ENCODE measurements around the gene TRMT10A.

TRMT10A gene

GRCh38 chr4:99563310-99564186, at the start of gene TRMT10A:
TSS of gene TRMT10A (minus strand) at chr4:99564039. CDS start at chr4:99559338, 4,701 bp downstream.
- Histone ChIP-seq H3K27ac (ENCODE audit: low read length) (peak within 1 kb of the TSS; percentile 97), H3K4me3 (ENCODE audit: low read length in 2 of 2) (peak within 1 kb of the TSS; percentile 83 to 95), H3K4me1 (ENCODE audit: control insufficient read depth, insufficient read depth, low read length) (no peaks in the 10 kb centered on the region), H3K9me3 (ENCODE audit: control insufficient read depth in 2 of 2, low read length in 2 of 2) (no peaks in the 10 kb centered on the region), H3K27me3 (ENCODE audit: control insufficient read depth in 1 of 2, insufficient read depth in 2 of 2, low read length in 2 of 2) (no peaks in the 10 kb centered on the region), H3K36me3 (ENCODE audit: control insufficient read depth in 2 of 2, insufficient read depth in 2 of 2, low read length in 2 of 2) (no peaks in the 10 kb centered on the region), H3K9ac (ENCODE audit: low read length in 2 of 2) (peak within 1 kb of the TSS; percentile 94 to 97)

GRCh38 chr4:99612704-99613103, 48.9 kb upstream of the TRMT10A start:
- H3K9me3 ChIP-seq (ENCODE audit: control insufficient read depth in 2 of 2, low read length in 2 of 2), result peaks cover 0 to 3% of the 10 kb centered on the region in 2 donors
- H3K4me3 ChIP-seq (ENCODE audit: low read length in 2 of 2), result no peak overlapping the region
- no peak overlapping the region for H3K27ac ChIP-seq (ENCODE audit: low read length)
- H3K4me1 ChIP-seq (ENCODE audit: control insufficient read depth, insufficient read depth, low read length), result peaks cover 14% of the 10 kb centered on the region
- no peak overlapping the region for H3K9ac ChIP-seq (ENCODE audit: low read length in 2 of 2)
- H3K27me3 ChIP-seq (ENCODE audit: control insufficient read depth in 1 of 2, insufficient read depth in 2 of 2, low read length in 2 of 2), result no peaks in the 10 kb centered on the region
- H3K36me3 ChIP-seq (ENCODE audit: control insufficient read depth in 2 of 2, insufficient read depth in 2 of 2, low read length in 2 of 2), result no peaks in the 10 kb centered on the region

GRCh38 chr4:99612281-99612680, 48.4 kb upstream of the TRMT10A start:
- H3K9ac ChIP-seq (ENCODE audit: low read length in 2 of 2), result no peak overlapping the region
- H3K4me3 ChIP-seq (ENCODE audit: low read length in 2 of 2), result no peak overlapping the region
- H3K36me3 ChIP-seq (ENCODE audit: control insufficient read depth in 2 of 2, insufficient read depth in 2 of 2, low read length in 2 of 2), result no peaks in the 10 kb centered on the region
- peaks cover 0 to 3% of the 10 kb centered on the region in 2 donors for H3K9me3 ChIP-seq (ENCODE audit: control insufficient read depth in 2 of 2, low read length in 2 of 2)
- peaks cover 14% of the 10 kb centered on the region for H3K4me1 ChIP-seq (ENCODE audit: control insufficient read depth, insufficient read depth, low read length)
- H3K27ac ChIP-seq (ENCODE audit: low read length), result no peak overlapping the region
- H3K27me3 ChIP-seq (ENCODE audit: control insufficient read depth in 1 of 2, insufficient read depth in 2 of 2, low read length in 2 of 2), result no peaks in the 10 kb centered on the region

- H3K9ac ChIP-seq (ENCODE audit: low read length in 2 of 2), result no peak overlapping the region
Observed at GRCh38 chr4:99610605-99611175, 46.9 kb upstream of the TRMT10A start.

GRCh38 chr4:99608417-99608816, 44.6 kb upstream of the TRMT10A start:
- Histone ChIP-seq H3K36me3 (ENCODE audit: control insufficient read depth in 2 of 2, insufficient read depth in 2 of 2, low read length in 2 of 2) (no peaks in the 10 kb centered on the region), H3K27me3 (ENCODE audit: control insufficient read depth in 1 of 2, insufficient read depth in 2 of 2, low read length in 2 of 2) (no peaks in the 10 kb centered on the region), H3K9me3 (ENCODE audit: control insufficient read depth in 2 of 2, low read length in 2 of 2) (peaks cover 0 to 3% of the 10 kb centered on the region in 2 donors), H3K27ac (ENCODE audit: low read length) (no peak overlapping the region), H3K4me3 (ENCODE audit: low read length in 2 of 2) (no peak overlapping the region), H3K4me1 (ENCODE audit: control insufficient read depth, insufficient read depth, low read length) (peaks cover 4% of the 10 kb centered on the region), H3K9ac (ENCODE audit: low read length in 2 of 2) (no peak overlapping the region)

More at GRCh38 chr4:99610605-99611175, 46.9 kb upstream of the TRMT10A start:
- H3K27me3 ChIP-seq (ENCODE audit: control insufficient read depth in 1 of 2, insufficient read depth in 2 of 2, low read length in 2 of 2), result no peaks in the 10 kb centered on the region
- H3K4me1 ChIP-seq (ENCODE audit: control insufficient read depth, insufficient read depth, low read length), result peaks cover 14% of the 10 kb centered on the region
- no peaks in the 10 kb centered on the region for H3K36me3 ChIP-seq (ENCODE audit: control insufficient read depth in 2 of 2, insufficient read depth in 2 of 2, low read length in 2 of 2)
- peaks cover 0 to 3% of the 10 kb centered on the region in 2 donors for H3K9me3 ChIP-seq (ENCODE audit: control insufficient read depth in 2 of 2, low read length in 2 of 2)
- H3K27ac ChIP-seq (ENCODE audit: low read length), result no peak overlapping the region
- no peak overlapping the region for H3K4me3 ChIP-seq (ENCODE audit: low read length in 2 of 2)

GRCh38 chr4:99606716-99607115, 42.9 kb upstream of the TRMT10A start:
- Histone ChIP-seq H3K4me3 (ENCODE audit: low read length in 2 of 2) (no peak overlapping the region), H3K36me3 (ENCODE audit: control insufficient read depth in 2 of 2, insufficient read depth in 2 of 2, low read length in 2 of 2) (no peaks in the 10 kb centered on the region), H3K4me1 (ENCODE audit: control insufficient read depth, insufficient read depth, low read length) (peaks cover 4% of the 10 kb centered on the region), H3K9me3 (ENCODE audit: control insufficient read depth in 2 of 2, low read length in 2 of 2) (peaks cover 0 to 3% of the 10 kb centered on the region in 2 donors), H3K27ac (ENCODE audit: low read length) (no peak overlapping the region), H3K27me3 (ENCODE audit: control insufficient read depth in 1 of 2, insufficient read depth in 2 of 2, low read length in 2 of 2) (no peaks in the 10 kb centered on the region), H3K9ac (ENCODE audit: low read length in 2 of 2) (no peak overlapping the region)

GRCh38 chr4:99594818-99595217, 31.0 kb upstream of the TRMT10A start:
- Histone ChIP-seq H3K9me3 (ENCODE audit: control insufficient read depth in 2 of 2, low read length in 2 of 2) (no peaks in the 10 kb centered on the region), H3K4me3 (ENCODE audit: low read length in 2 of 2) (no peak overlapping the region), H3K4me1 (ENCODE audit: control insufficient read depth, insufficient read depth, low read length) (no peaks in the 10 kb centered on the region), H3K27me3 (ENCODE audit: control insufficient read depth in 1 of 2, insufficient read depth in 2 of 2, low read length in 2 of 2) (no peaks in the 10 kb centered on the region), H3K27ac (ENCODE audit: low read length) (no peak overlapping the region), H3K9ac (ENCODE audit: low read length in 2 of 2) (no peak overlapping the region), H3K36me3 (ENCODE audit: control insufficient read depth in 2 of 2, insufficient read depth in 2 of 2, low read length in 2 of 2) (no peaks in the 10 kb centered on the region)

- Histone ChIP-seq H3K27me3 (ENCODE audit: control insufficient read depth in 1 of 2, insufficient read depth in 2 of 2, low read length in 2 of 2) (no peaks in the 10 kb centered on the region), H3K4me3 (ENCODE audit: low read length in 2 of 2) (no peak overlapping the region), H3K36me3 (ENCODE audit: control insufficient read depth in 2 of 2, insufficient read depth in 2 of 2, low read length in 2 of 2) (no peaks in the 10 kb centered on the region), H3K27ac (ENCODE audit: low read length) (no peak overlapping the region), H3K9ac (ENCODE audit: low read length in 2 of 2) (no peak overlapping the region), H3K9me3 (ENCODE audit: control insufficient read depth in 2 of 2, low read length in 2 of 2) (no peaks in the 10 kb centered on the region), H3K4me1 (ENCODE audit: control insufficient read depth, insufficient read depth, low read length) (no peaks in the 10 kb centered on the region)
Observed at GRCh38 chr4:99593781-99594641, 30.2 kb upstream of the TRMT10A start.

GRCh38 chr4:99591757-99592156, 27.9 kb upstream of the TRMT10A start:
- Histone ChIP-seq H3K27me3 (ENCODE audit: control insufficient read depth in 1 of 2, insufficient read depth in 2 of 2, low read length in 2 of 2) (no peaks in the 10 kb centered on the region), H3K27ac (ENCODE audit: low read length) (no peak overlapping the region), H3K4me1 (ENCODE audit: control insufficient read depth, insufficient read depth, low read length) (no peaks in the 10 kb centered on the region), H3K9ac (ENCODE audit: low read length in 2 of 2) (no peak overlapping the region), H3K36me3 (ENCODE audit: control insufficient read depth in 2 of 2, insufficient read depth in 2 of 2, low read length in 2 of 2) (no peaks in the 10 kb centered on the region), H3K4me3 (ENCODE audit: low read length in 2 of 2) (no peak overlapping the region), H3K9me3 (ENCODE audit: control insufficient read depth in 2 of 2, low read length in 2 of 2) (no peaks in the 10 kb centered on the region)

GRCh38 chr4:99587803-99588202, 24.0 kb upstream of the TRMT10A start:
- no peaks in the 10 kb centered on the region for H3K36me3 ChIP-seq (ENCODE audit: control insufficient read depth in 2 of 2, insufficient read depth in 2 of 2, low read length in 2 of 2)
- no peak overlapping the region for H3K4me3 ChIP-seq (ENCODE audit: low read length in 2 of 2)

More at GRCh38 chr4:99587803-99588202, 24.0 kb upstream of the TRMT10A start:
- Histone ChIP-seq H3K9me3 (ENCODE audit: control insufficient read depth in 2 of 2, low read length in 2 of 2) (no peaks in the 10 kb centered on the region), H3K4me1 (ENCODE audit: control insufficient read depth, insufficient read depth, low read length) (no peaks in the 10 kb centered on the region), H3K9ac (ENCODE audit: low read length in 2 of 2) (no peak overlapping the region), H3K27me3 (ENCODE audit: control insufficient read depth in 1 of 2, insufficient read depth in 2 of 2, low read length in 2 of 2) (no peaks in the 10 kb centered on the region), H3K27ac (ENCODE audit: low read length) (no peak overlapping the region)

All from stomach smooth muscle (tissue), 2 donors.